Liver (tissue), 9 donors: ENCODE results near the gene WNT8A. TPM values are rescaled to one million over a fixed set of nuclear protein-coding genes. Genes with fewer than 3 reads are reported as not detected.
"Not testable (repeated sequence)": the region's sequence is repeated elsewhere in the genome, so short reads cannot be mapped to it uniquely, and the experiment has no call there.

Experiments used
- DNase-seq: peaks from one replicate; pipeline ENCODE4 v3.0.0-alpha.2; 2017; ENCODE audit warnings: low spot score
- H3K27ac ChIP-seq, 2 donors: one replicate each; pipeline ENCODE4 v1.7.0; 2013; ENCODE audit warnings: inconsistent platforms in 2 of 2, low read length in 2 of 2, control low read depth in 1 of 2, low read depth in 1 of 2, mild to moderate bottlenecking in 1 of 2
- H3K27me3 ChIP-seq, 4 donors: one replicate each; pipeline versions ENCODE4 v1.6.1 to v1.7.0; 2013; ENCODE audit warnings: low read length in 3 of 4, inconsistent platforms in 1 of 4, mild to moderate bottlenecking in 1 of 4, moderate library complexity in 1 of 4; ENCODE audit not compliant: control insufficient read depth in 4 of 4, insufficient read depth in 4 of 4
- H3K36me3 ChIP-seq, 4 donors: one replicate each; pipeline versions ENCODE4 v1.6.1 to v1.7.0; 2013; ENCODE audit warnings: low read length in 3 of 4, mild to moderate bottlenecking in 3 of 4, low read depth in 1 of 4, moderate library complexity in 1 of 4; ENCODE audit not compliant: control insufficient read depth in 4 of 4, insufficient read depth in 3 of 4
- H3K4me1 ChIP-seq, 4 donors: one replicate each; pipeline versions ENCODE4 v1.6.1 to v1.7.0; 2013; ENCODE audit warnings: low read length in 3 of 4, mild to moderate bottlenecking in 3 of 4, moderate library complexity in 1 of 4; ENCODE audit not compliant: control insufficient read depth in 4 of 4, insufficient read depth in 4 of 4
- H3K4me3 ChIP-seq, 3 donors: one replicate each; pipeline versions ENCODE4 v1.6.1 to v1.7.0; 2013; ENCODE audit warnings: low read length in 3 of 3, control low read depth in 1 of 3, low read depth in 1 of 3, mild to moderate bottlenecking in 1 of 3
- H3K9ac ChIP-seq, 2 donors: one replicate each; pipeline ENCODE4 v1.7.0; 2013; ENCODE audit warnings: low read length in 2 of 2, mild to moderate bottlenecking in 2 of 2, moderate library complexity in 2 of 2, control low read depth in 1 of 2, low read depth in 1 of 2
- H3K9me3 ChIP-seq, 4 donors: one replicate each; pipeline versions ENCODE4 v1.6.1 to v1.7.0; 2013; ENCODE audit warnings: low read length in 3 of 4; ENCODE audit not compliant: control insufficient read depth in 4 of 4
- EGR1 ChIP-seq, 2 donors: IDR thresholded peaks; 2 replicates each; pipeline ENCODE4 v1.6.1; 2016 to 2018; ENCODE audit warnings: antibody characterized with exemption in 2 of 2, low read depth in 2 of 2
- FOXA1 ChIP-seq: IDR thresholded peaks from 2 replicates; pipeline ENCODE4 v1.6.1; 2016; ENCODE audit warnings: antibody characterized with exemption
- FOXA2 ChIP-seq: IDR thresholded peaks from 2 replicates; pipeline ENCODE4 v1.6.1; 2016; ENCODE audit warnings: antibody characterized with exemption
- GABPA ChIP-seq, 2 donors: IDR thresholded peaks in 1 of 2; conservative IDR thresholded peaks in 1 of 2; 2 replicates each; pipeline ENCODE4 v1.6.1; 2016; ENCODE audit warnings: antibody characterized with exemption in 2 of 2, mild to moderate bottlenecking in 1 of 2, moderate library complexity in 1 of 2
- HNF4A ChIP-seq, 2 donors: conservative IDR thresholded peaks; 2 replicates each; pipeline ENCODE4 v1.6.1; 2016; ENCODE audit warnings: antibody characterized with exemption in 2 of 2, mild to moderate bottlenecking in 2 of 2
- HNF4G ChIP-seq: IDR thresholded peaks from 2 replicates; pipeline ENCODE4 v1.6.1; 2016; ENCODE audit warnings: antibody characterized with exemption
- JUND ChIP-seq, 2 donors: IDR thresholded peaks; 2 replicates each; pipeline ENCODE4 v1.6.1; 2016; ENCODE audit warnings: antibody characterized with exemption in 2 of 2
- NR2F2 ChIP-seq: IDR thresholded peaks from 2 replicates; pipeline ENCODE4 v1.6.1; 2016; ENCODE audit warnings: antibody characterized with exemption
- RAD21 ChIP-seq, 2 donors: IDR thresholded peaks; 2 replicates each; pipeline ENCODE4 v1.6.1; 2016; ENCODE audit warnings: antibody characterized with exemption in 2 of 2, mild to moderate bottlenecking in 2 of 2
- RXRA ChIP-seq, 2 donors: IDR thresholded peaks; 2 replicates each; pipeline ENCODE4 v1.6.1; 2017 to 2018; ENCODE audit warnings: antibody characterized with exemption in 2 of 2, mild to moderate bottlenecking in 1 of 2
- SP1 ChIP-seq: IDR thresholded peaks from 2 replicates; pipeline ENCODE4 v1.6.1; 2018; ENCODE audit warnings: antibody characterized with exemption, mild to moderate bottlenecking
- TAF1 ChIP-seq: conservative IDR thresholded peaks from 2 replicates; pipeline ENCODE4 v1.6.1; 2016; ENCODE audit warnings: antibody characterized with exemption, mild to moderate bottlenecking
- WGBS: extraction: QIAGEN DNeasy Blood & Tissue Kit; methylation state at CpG from one replicate; pipeline ENCODE4 v1.1.7; 2013; 5-methylcytosine and 5-hydroxymethylcytosine counted together
- polyA plus RNA-seq, 2 donors: library from polyadenylated mRNA; stranded (reverse) in 1 of 2; unstranded in 1 of 2; fragments of 200-250 nt in 1 of 2; fragments of >200 nt in 1 of 2; fragmentation: Nextera tagmentation in 1 of 2; extraction: Ambion mirVana in 1 of 2; gene quantifications; one replicate each; pipeline versions ENCODE4 v1.2.1 to v1.2.3, GENCODE V29; 2013 to 2015
- total RNA-seq, 2 donors: library from RNA; depleted of rRNA; stranded (reverse); fragments of >200 nt; gene quantifications; one replicate each; pipeline ENCODE4 v1.2.3, GENCODE V29; 2014
- TF ChIP-seq, protein P1 (sequence below): IDR thresholded peaks from 2 replicates; pipeline ENCODE4 v1.6.1; 2016; ENCODE audit warnings: antibody characterized with exemption, mild to moderate bottlenecking
- TF ChIP-seq, protein P2 (sequence below): IDR thresholded peaks from 2 replicates; pipeline ENCODE4 v1.6.1; 2016; ENCODE audit warnings: antibody characterized with exemption
- TF ChIP-seq, protein P3 (sequence below): IDR thresholded peaks from 2 replicates; pipeline ENCODE4 v1.6.1; 2016; ENCODE audit warnings: antibody characterized with exemption
- TF ChIP-seq, protein P4 (sequence below): IDR thresholded peaks from 2 replicates; pipeline ENCODE4 v1.6.1; 2016; ENCODE audit warnings: antibody characterized with exemption
- donor health status: healthy.
- donor health status: healthy.
- donor health status: healthy.
- donor health status: healthy.
- donor health status: healthy.

WNT8A gene
- total and polyA plus RNA-seq, 4 donors: not detected

DNA sequence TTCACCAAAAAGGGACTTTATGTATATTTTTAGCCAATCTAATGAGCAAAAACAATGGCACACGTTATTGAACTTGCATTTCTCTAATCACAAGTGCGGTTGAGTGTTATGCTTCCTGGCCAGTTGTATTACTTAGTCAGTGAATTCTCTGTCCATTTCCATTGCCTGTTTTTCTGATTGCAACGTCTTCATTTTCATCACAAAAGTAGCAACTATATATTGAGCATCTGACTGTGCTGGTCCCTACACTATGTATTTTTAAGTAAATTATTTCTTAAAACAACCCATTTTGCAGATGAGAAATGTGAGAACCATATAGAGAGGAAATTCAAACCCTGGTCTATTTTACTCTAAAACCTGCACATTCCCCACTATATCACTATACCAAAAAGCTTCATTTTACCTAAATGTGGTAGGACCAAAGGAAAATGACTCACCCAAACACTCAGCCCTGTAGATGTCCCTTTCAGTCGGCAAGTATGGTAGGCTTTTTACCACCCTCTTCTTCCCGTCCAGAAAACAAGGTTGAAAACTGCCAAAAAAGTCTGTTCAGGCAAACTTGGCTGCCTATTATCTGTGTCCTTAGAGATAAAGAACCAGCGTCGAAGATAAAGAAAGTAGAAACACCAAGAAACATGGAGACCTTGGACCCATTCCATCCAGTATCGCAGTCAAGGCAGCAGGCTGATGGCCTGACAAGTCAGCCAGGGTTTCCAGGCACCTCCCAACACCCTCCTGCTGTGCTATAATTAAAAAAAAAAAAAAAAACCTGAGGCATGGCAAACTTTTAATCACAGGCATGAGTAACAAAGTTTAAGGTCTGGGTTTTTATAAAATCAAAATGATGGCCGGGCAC lies 32.2 kb upstream of the WNT8A start:
- Histone ChIP-seq H3K9me3 (no peaks in the 10 kb centered on the region), H3K4me3 (no peak overlapping the region), H3K27ac (no peak overlapping the region), H3K4me1 (no peaks in the 10 kb centered on the region), H3K9ac (no peak overlapping the region), H3K36me3 (no peaks in the 10 kb centered on the region), H3K27me3 (no peaks in the 10 kb centered on the region)
- TF ChIP-seq, protein P1, sequence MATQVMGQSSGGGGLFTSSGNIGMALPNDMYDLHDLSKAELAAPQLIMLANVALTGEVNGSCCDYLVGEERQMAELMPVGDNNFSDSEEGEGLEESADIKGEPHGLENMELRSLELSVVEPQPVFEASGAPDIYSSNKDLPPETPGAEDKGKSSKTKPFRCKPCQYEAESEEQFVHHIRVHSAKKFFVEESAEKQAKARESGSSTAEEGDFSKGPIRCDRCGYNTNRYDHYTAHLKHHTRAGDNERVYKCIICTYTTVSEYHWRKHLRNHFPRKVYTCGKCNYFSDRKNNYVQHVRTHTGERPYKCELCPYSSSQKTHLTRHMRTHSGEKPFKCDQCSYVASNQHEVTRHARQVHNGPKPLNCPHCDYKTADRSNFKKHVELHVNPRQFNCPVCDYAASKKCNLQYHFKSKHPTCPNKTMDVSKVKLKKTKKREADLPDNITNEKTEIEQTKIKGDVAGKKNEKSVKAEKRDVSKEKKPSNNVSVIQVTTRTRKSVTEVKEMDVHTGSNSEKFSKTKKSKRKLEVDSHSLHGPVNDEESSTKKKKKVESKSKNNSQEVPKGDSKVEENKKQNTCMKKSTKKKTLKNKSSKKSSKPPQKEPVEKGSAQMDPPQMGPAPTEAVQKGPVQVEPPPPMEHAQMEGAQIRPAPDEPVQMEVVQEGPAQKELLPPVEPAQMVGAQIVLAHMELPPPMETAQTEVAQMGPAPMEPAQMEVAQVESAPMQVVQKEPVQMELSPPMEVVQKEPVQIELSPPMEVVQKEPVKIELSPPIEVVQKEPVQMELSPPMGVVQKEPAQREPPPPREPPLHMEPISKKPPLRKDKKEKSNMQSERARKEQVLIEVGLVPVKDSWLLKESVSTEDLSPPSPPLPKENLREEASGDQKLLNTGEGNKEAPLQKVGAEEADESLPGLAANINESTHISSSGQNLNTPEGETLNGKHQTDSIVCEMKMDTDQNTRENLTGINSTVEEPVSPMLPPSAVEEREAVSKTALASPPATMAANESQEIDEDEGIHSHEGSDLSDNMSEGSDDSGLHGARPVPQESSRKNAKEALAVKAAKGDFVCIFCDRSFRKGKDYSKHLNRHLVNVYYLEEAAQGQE: no peak
- no peak for TF ChIP-seq EGR1 (IDR thresholded peaks at IDR 0.05; ENCODE audit: low read depth in 2 of 2)
- DNase-seq: no peak
- WGBS: 68% methylated on average over 9 of the region's 9 CpGs

DNA sequence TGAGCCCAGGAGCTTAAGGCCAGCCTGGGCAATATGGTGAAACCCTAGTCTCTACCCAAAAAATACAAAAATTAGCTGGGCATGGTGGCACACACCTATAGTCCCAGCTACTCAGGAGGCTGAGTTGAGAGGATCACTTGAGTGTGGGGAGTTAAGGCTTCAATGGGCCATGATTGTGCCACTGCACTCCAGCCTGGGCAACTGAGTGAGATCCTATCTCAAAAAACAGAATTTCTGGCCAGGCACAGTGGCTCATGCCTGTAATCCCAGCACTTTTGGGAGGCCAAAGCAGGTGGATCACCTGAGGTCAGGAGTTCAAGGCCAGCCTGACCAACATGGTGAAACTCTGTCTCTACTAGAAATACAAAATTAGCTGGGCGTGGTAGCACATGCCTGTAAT lies 31.1 kb upstream of the WNT8A start:
- not testable (repeated sequence) for H3K4me1 ChIP-seq, H3K36me3 ChIP-seq, H3K4me3 ChIP-seq, H3K27ac ChIP-seq, DNase-seq, H3K9me3 ChIP-seq, H3K9ac ChIP-seq, H3K27me3 ChIP-seq
- WGBS: 94% methylated on average over 1 of the region's 1 CpG

DNA sequence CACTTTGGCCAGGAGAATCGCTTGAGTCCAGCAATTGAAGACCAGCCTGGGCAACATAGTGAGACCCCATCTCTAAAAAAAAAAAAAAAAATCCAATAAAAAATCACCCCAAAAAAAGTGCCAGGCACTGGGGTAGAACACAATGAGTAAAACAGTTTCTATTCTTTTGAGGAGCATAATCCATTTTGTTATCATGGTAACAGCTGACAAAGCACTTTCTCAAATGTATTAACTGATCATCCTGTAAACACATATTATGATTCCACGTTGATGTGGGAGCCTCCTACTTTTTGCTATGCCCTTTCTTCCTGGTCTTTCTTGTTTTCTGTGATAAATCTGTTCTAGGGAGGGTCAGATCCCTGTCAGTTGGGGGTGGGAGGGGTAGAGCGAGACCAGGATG lies 30.3 kb upstream of the WNT8A start:
- no peaks in the 10 kb centered on the region for H3K9me3 ChIP-seq
- H3K4me1 ChIP-seq: no peaks in the 10 kb centered on the region
- no peak overlapping the region for H3K9ac ChIP-seq
- no peak for DNase-seq
- H3K4me3 ChIP-seq: no peak overlapping the region
- H3K27ac ChIP-seq: no peak overlapping the region
- WGBS: 75% methylated on average over 3 of the region's 3 CpGs
- H3K36me3 ChIP-seq: no peaks in the 10 kb centered on the region
- H3K27me3 ChIP-seq: no peaks in the 10 kb centered on the region
- no peak for TF ChIP-seq TAF1
- no peak for TF ChIP-seq FOXA2
- TF ChIP-seq, protein P1: no peak
- TF ChIP-seq RXRA (IDR thresholded peaks at IDR 0.05): no peak
- no peak for TF ChIP-seq NR2F2
- TF ChIP-seq HNF4G: no peak
- TF ChIP-seq EGR1 (IDR thresholded peaks at IDR 0.05; ENCODE audit: low read depth in 2 of 2): no peak
- no peak for TF ChIP-seq JUND (IDR thresholded peaks at IDR 0.05)
- no peak for TF ChIP-seq FOXA1
- no peak for TF ChIP-seq SP1
- TF ChIP-seq, protein P2, sequence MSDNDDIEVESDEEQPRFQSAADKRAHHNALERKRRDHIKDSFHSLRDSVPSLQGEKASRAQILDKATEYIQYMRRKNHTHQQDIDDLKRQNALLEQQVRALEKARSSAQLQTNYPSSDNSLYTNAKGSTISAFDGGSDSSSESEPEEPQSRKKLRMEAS: no peak
- TF ChIP-seq RAD21 (IDR thresholded peaks at IDR 0.05): no peak
- TF ChIP-seq, protein P3, sequence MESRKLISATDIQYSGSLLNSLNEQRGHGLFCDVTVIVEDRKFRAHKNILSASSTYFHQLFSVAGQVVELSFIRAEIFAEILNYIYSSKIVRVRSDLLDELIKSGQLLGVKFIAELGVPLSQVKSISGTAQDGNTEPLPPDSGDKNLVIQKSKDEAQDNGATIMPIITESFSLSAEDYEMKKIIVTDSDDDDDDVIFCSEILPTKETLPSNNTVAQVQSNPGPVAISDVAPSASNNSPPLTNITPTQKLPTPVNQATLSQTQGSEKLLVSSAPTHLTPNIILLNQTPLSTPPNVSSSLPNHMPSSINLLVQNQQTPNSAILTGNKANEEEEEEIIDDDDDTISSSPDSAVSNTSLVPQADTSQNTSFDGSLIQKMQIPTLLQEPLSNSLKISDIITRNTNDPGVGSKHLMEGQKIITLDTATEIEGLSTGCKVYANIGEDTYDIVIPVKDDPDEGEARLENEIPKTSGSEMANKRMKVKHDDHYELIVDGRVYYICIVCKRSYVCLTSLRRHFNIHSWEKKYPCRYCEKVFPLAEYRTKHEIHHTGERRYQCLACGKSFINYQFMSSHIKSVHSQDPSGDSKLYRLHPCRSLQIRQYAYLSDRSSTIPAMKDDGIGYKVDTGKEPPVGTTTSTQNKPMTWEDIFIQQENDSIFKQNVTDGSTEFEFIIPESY: no peak
- no peak for TF ChIP-seq GABPA (IDR thresholded peaks at IDR 0.05 in 1 of 2, conservative IDR thresholded peaks at IDR 0.05 in 1 of 2)
- no peak for TF ChIP-seq HNF4A (conservative IDR thresholded peaks at IDR 0.05)
- TF ChIP-seq, protein P4, sequence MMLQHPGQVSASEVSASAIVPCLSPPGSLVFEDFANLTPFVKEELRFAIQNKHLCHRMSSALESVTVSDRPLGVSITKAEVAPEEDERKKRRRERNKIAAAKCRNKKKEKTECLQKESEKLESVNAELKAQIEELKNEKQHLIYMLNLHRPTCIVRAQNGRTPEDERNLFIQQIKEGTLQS: no peak
